WI38 (cell line): ENCODE data around the gene SLCO1C1.
"Not testable (repeated sequence)": the region's sequence is repeated elsewhere in the genome, so short reads cannot be mapped to it uniquely, and the experiment has no call there.

ENCODE experiments used
- H3K4me3 ChIP-seq: 2 replicates; pipeline ENCODE4 v1.5.1; 2011; ENCODE audit warnings: low read depth, mild to moderate bottlenecking, control low read depth, low read length
- CTCF ChIP-seq: IDR thresholded peaks from 2 replicates; pipeline ENCODE4 v1.5.1; 2012; ENCODE audit warnings: low read depth, mild to moderate bottlenecking, control low read depth, low read length

Gene SLCO1C1

GRCh38 chr12:20722142-20722541 is 27.0 kb downstream of the SLCO1C1 start:
- no peak for TF ChIP-seq CTCF
- H3K4me3 ChIP-seq = no peak overlapping the region

- no peak for TF ChIP-seq CTCF
- no peak overlapping the region for H3K4me3 ChIP-seq
Measured at GRCh38 chr12:20731274-20731673, 36.1 kb downstream of the SLCO1C1 start.

GRCh38 chr12:20740972-20741371 is 45.8 kb downstream of the SLCO1C1 start:
- no peak overlapping the region for H3K4me3 ChIP-seq
- TF ChIP-seq CTCF = no peak

GRCh38 chr12:20748198-20748597 is 53.1 kb downstream of the SLCO1C1 start:
- H3K4me3 ChIP-seq = no peak overlapping the region
- TF ChIP-seq CTCF = no peak

GRCh38 chr12:20751046-20751445 is 55.9 kb downstream of the SLCO1C1 start:
- no peak overlapping the region for H3K4me3 ChIP-seq
- TF ChIP-seq CTCF = no peak

- no peak overlapping the region for H3K4me3 ChIP-seq
- no peak for TF ChIP-seq CTCF
Measured at GRCh38 chr12:20777420-20777819, 82.3 kb downstream of the SLCO1C1 start.

GRCh38 chr12:20778969-20779368 is 83.8 kb downstream of the SLCO1C1 start:
- no peak overlapping the region for H3K4me3 ChIP-seq
- TF ChIP-seq CTCF = no peak

GRCh38 chr12:20779971-20780370 is 84.8 kb downstream of the SLCO1C1 start:
- not testable (repeated sequence) for H3K4me3 ChIP-seq

- not testable (repeated sequence) for H3K4me3 ChIP-seq
Measured at GRCh38 chr12:20783796-20784357, 88.7 kb downstream of the SLCO1C1 start.
